VCaP (cell line): ENCODE measurements around the gene ANKDD1A.
A peak's percentile ranks its signal among the peaks of the same experiment; 100 is the strongest.

Experiments used
- H3K27ac ChIP-seq: fragments of 450-650 bp; 2 replicates; pipeline ENCODE4 v1.5.1; 2017
- TF ChIP-seq, protein P1 (sequence below): fragments of 450-650 bp; conservative IDR thresholded peaks from 2 replicates; pipeline ENCODE4 v1.5.1; 2017; ENCODE audit warnings: mild to moderate bottlenecking, moderate library complexity

Gene ANKDD1A

DNA sequence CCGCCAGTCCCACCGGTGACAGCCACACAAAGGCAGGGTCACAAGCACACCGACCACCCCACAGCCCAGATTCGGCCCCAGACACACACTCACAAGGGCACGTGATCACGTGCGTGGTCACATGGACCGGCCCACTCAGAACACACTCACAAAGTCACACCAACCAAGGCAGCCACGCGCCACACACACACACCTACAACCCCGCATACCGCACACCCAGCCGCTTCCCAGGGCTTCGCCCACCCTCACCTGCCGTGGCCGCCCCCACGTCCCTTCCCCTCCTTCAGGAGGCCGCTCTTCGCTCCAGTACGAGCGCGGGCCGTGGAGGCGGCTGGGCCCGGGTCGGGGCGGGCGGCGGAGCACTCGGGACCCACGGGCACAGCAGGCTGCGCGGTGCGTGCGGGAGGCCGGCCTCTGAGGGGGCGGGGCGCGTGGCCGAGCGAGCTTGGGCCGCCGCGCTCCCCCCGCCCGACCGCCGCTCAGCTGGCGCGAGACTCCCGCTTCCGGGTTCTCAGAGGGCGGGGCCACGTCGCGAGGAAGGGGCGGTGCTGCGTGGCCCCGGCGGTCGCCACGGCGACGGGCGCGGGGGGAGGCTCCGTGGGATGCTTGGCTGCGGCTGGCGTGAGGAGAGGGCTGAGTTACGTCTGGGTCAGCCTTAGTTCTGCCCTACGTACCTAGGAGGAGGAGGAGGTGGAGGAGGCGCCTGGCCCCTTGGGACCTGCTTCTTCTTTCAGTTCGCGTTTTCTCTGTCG, 77.9 kb downstream of the ANKDD1A start, which contains the start of gene SPG21:
Gene SPG21, minus strand, starts transcription at position 499 of the 752 bp plus-strand sequence. CDS start 6,345 bp downstream, outside the sequence.
- TF ChIP-seq, protein P1, sequence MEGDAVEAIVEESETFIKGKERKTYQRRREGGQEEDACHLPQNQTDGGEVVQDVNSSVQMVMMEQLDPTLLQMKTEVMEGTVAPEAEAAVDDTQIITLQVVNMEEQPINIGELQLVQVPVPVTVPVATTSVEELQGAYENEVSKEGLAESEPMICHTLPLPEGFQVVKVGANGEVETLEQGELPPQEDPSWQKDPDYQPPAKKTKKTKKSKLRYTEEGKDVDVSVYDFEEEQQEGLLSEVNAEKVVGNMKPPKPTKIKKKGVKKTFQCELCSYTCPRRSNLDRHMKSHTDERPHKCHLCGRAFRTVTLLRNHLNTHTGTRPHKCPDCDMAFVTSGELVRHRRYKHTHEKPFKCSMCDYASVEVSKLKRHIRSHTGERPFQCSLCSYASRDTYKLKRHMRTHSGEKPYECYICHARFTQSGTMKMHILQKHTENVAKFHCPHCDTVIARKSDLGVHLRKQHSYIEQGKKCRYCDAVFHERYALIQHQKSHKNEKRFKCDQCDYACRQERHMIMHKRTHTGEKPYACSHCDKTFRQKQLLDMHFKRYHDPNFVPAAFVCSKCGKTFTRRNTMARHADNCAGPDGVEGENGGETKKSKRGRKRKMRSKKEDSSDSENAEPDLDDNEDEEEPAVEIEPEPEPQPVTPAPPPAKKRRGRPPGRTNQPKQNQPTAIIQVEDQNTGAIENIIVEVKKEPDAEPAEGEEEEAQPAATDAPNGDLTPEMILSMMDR, result no peak
- peak within 1 kb of the TSS; percentile 93 for H3K27ac ChIP-seq

DNA sequence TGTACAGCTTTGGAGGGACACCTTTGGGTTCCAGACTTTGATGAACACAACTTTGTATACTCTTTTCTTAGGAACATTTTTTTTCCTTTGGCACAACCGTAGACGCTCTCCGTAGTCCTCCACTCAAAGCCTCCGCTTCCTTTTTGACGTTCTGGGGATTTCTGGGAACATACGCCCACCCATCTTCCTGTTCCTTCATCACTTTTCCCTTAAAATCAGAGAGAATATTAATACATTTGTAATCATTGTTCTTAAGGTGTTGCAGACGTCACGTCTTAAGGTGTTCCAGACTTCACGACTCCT, 78.4 kb downstream of the ANKDD1A start:
- TF ChIP-seq, protein P1, result no peak
- peak overlapping the region; percentile 93 for H3K27ac ChIP-seq

DNA sequence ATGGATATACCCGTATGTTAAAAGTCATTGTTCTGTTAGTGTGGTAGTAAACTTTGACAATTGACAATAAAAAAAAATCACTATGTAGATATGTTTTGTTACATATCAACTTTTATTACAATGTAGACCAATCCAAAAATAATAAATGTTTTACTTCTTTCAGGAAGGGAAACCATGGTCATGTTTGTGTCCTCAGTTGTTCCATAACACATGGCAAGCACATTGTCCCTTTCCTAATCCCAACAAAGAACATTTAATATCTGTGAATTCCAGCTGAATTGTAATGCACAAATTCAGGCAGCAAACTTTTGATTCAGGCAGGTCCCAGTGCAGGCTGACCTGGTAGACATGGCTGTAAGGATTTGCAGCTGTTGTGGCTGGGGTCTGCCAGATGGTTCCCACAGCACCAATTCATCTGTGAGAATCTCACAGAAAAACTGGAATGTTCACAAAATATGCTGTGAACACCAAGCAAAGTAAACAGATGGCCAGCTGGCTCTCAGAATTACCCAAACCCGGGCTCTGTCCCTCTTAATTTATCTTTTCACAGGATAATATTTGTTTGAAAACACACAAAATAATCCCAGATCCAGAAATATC, 79.9 kb downstream of the ANKDD1A start:
- peak overlapping the region; percentile 93; the same call in 1 of the 2 replicates for H3K27ac ChIP-seq
- TF ChIP-seq, protein P1, result no peak

DNA sequence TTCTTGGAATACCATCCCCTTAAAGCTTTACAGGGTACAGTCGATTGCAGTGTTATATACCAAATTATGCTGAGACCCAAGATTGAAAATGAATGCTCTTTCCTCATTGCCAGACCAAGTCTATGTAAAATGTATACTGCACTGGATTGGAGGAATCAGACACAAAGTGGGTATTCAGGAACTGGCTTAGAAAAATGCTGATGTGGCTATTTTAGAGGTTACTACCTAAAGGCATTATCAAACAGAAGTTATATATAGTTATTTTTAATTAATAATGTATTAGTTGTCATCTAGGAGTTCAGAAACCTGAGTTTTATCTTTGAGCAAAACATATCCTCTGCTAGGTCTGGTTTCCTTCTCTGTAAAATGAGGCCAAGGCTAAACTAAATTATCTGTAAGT, 81.6 kb downstream of the ANKDD1A start:
- no peak overlapping the region for H3K27ac ChIP-seq
- TF ChIP-seq, protein P1, result no peak

DNA sequence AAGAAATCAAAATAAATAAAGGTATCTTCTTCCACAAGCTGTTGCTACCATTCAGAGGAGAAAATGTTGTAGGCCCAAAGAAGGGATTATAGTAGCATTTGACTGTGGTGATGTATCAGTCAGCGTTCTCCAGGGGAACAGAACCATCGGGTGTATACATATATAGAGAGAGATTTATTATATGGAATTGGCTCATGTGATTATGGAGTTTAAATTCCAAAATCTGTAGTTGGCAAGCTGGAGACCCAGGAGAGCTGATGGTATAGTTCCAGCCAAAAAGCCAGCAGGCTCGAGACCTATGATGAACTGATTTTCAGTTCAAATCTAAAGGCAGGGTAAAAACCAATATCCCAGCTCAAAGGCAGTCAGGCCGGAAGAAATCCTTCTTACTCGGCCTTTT, 85.4 kb downstream of the ANKDD1A start:
- TF ChIP-seq, protein P1, result no peak
- no peak overlapping the region for H3K27ac ChIP-seq

DNA sequence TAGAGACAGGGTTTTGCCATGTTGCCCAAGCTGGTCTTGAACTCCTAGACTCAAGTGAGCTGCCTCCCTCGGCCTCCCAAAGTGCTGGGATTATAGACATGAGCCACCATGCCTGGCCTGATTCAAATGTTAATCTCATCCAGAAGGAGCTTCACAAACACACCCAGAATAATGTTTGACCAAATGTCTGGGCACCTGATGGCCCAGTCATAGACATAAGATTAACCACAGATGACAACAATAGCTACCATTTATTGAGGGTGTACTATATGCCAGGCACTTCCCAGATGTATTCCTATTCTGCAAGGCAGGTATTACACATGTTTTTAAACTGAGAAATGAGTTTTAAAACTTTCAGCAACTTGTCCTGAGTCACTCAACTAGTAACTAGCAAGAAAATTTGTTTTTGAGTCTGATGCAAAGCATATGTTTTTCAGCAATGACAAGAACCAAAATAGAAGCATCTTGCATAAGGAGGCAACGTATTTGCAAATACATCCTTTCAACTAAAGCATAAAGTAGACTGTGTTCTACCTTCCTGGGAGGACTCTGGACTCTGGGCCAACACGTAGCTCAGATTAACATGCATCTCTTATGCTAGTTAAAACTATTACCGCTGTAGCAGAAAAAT, 86.2 kb downstream of the ANKDD1A start:
- TF ChIP-seq, protein P1, result no peak

DNA sequence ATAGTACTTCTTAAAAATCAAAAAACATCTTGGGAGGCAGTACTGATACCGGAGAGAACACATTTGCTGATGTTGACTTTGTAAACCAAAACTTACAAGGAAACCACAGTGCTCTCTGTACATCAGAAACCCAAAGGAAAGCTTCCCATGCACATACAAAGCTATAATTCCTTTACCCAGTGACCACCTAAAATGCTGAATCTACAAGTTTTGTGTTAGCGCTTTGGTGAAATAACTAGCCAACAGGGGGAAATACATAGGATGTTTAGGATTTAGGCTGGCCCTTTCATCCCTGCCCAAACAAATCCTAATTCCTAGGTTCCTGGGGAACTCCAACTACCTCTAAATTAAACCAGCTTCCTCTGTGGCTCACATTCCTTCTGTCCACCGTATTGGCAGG, 93.3 kb downstream of the ANKDD1A start:
- TF ChIP-seq, protein P1, result no peak
- H3K27ac ChIP-seq, result no peak overlapping the region

More for the DNA sequence above, 86.2 kb downstream of the ANKDD1A start:
- H3K27ac ChIP-seq, result no peak overlapping the region
